OCI-LY7 (cell line): ENCODE data around the gene SIM1. TPM values are rescaled to one million over a fixed set of nuclear protein-coding genes. Genes with fewer than 3 reads are reported as not detected.

Source experiments
- BruUV-seq: library from RNA; stranded (reverse); fragments of 400-500 nt; replicated peaks from 2 replicates; lab custom pipeline; 2021; lab: Mats Ljungman, UMichigan
- CTCF ChIA-PET: fragments of 300-600 bp; sonication (Branson Sonifier 250); formaldehyde crosslinking; loops from one replicate; lab custom pipeline; 2022; ENCODE audit warnings: antibody characterized with exemption; ENCODE audit not compliant: unreplicated experiment; lab: Charles Lee
- POLR2A ChIA-PET: fragments of 300-600 bp; sonication (Branson Sonifier 250); formaldehyde crosslinking; loops from one replicate; lab custom pipeline; 2022; ENCODE audit warnings: antibody characterized with exemption; lab: Charles Lee
- DNase-seq: peaks from one replicate; pipeline ENCODE4 v3.0.0-alpha.2; 2015; ENCODE audit warnings: low spot score
- H2AFZ ChIP-seq: fragments of 200-600 bp; sonication (generic), shearing (Covaris generic); 2 replicates; pipeline ENCODE4 v1.6.1; 2014; ENCODE audit warnings: mild to moderate bottlenecking, antibody characterized with exemption, low read length, moderate library complexity
- H3K27ac ChIP-seq: fragments of 200-600 bp; sonication (generic); 2 replicates; pipeline ENCODE4 v1.5.1; 2014; ENCODE audit warnings: mixed run types, low read depth, mild to moderate bottlenecking, moderate library complexity, low read length, inconsistent platforms; ENCODE audit not compliant: poor library complexity, severe bottlenecking
- H3K36me3 ChIP-seq: fragments of 200-600 bp; sonication (generic); 2 replicates; pipeline ENCODE4 v1.6.1; 2014; ENCODE audit warnings: mild to moderate bottlenecking, antibody characterized with exemption, low read length, moderate library complexity, mixed read lengths; ENCODE audit not compliant: insufficient read depth
- H3K4me1 ChIP-seq: fragments of 200-600 bp; sonication (generic); 2 replicates; pipeline ENCODE4 v1.5.1; 2014; ENCODE audit warnings: mild to moderate bottlenecking, low read length; ENCODE audit not compliant: insufficient read depth, poor library complexity, severe bottlenecking
- H3K4me2 ChIP-seq: fragments of 200-600 bp; sonication (generic); 2 replicates; pipeline ENCODE4 v1.6.1; 2014; ENCODE audit warnings: mild to moderate bottlenecking, low read length
- H3K4me3 ChIP-seq: fragments of 200-600 bp; sonication (generic); 2 replicates; pipeline ENCODE4 v1.5.1; 2014; ENCODE audit warnings: mild to moderate bottlenecking, low read depth, low read length; ENCODE audit not compliant: poor library complexity, severe bottlenecking
- H3K79me2 ChIP-seq: fragments of 200-600 bp; sonication (generic); 2 replicates; pipeline ENCODE4 v1.6.1; 2016; ENCODE audit warnings: low read depth, mild to moderate bottlenecking, low read length, moderate library complexity, mixed read lengths; ENCODE audit not compliant: insufficient read depth
- H3K9me2 ChIP-seq: fragments of 200-600 bp; sonication (generic); 2 replicates; pipeline ENCODE4 v1.6.1; 2016; ENCODE audit warnings: mild to moderate bottlenecking, low read length, mixed read lengths; ENCODE audit not compliant: insufficient read depth
- H3K9me3 ChIP-seq: fragments of 200-600 bp; sonication (generic); 2 replicates; pipeline ENCODE4 v1.6.1; 2014; ENCODE audit warnings: mild to moderate bottlenecking, mixed run types, low read length, mixed read lengths
- H4K20me1 ChIP-seq: fragments of 200-600 bp; sonication (generic); 2 replicates; pipeline ENCODE4 v1.6.1; 2014; ENCODE audit warnings: mild to moderate bottlenecking, antibody characterized with exemption, low read length, moderate library complexity, mixed read lengths; ENCODE audit not compliant: insufficient read depth
- EZH2phosphoT487 ChIP-seq: fragments of 200-600 bp; sonication (generic); IDR thresholded peaks from 2 replicates; pipeline ENCODE4 v1.6.1; 2018; ENCODE audit warnings: low read depth, borderline replicate concordance, mild to moderate bottlenecking, mixed run types, antibody characterized with exemption, low read length, moderate library complexity, mixed read lengths
- intact Hi-C: fragments of 100-400 bp; cut with micrococcal nuclease; formaldehyde crosslinking; loops from one replicate; pipeline ENCODE4 v1.10.0; 2022; ENCODE audit not compliant: unreplicated experiment
- total RNA-seq, 2 experiments: library from RNA; depleted of rRNA in 1 of 2; stranded (reverse); fragments of >200 nt in 1 of 2; shearing (Covaris generic) in 1 of 2; gene quantifications; 2 replicates each; pipeline ENCODE4 v1.2.3, GENCODE V29; 2014 to 2022
- TF ChIP-seq, protein P1 (sequence below): fragments of 200-600 bp; sonication (generic); conservative IDR thresholded peaks from 2 replicates; pipeline ENCODE4 v1.5.1; 2014; ENCODE audit warnings: mild to moderate bottlenecking, antibody characterized with exemption, low read length, moderate library complexity, mixed read lengths

The SIM1 gene
- total RNA-seq, 2 experiments from 2014 or later, result not detected

DNA sequence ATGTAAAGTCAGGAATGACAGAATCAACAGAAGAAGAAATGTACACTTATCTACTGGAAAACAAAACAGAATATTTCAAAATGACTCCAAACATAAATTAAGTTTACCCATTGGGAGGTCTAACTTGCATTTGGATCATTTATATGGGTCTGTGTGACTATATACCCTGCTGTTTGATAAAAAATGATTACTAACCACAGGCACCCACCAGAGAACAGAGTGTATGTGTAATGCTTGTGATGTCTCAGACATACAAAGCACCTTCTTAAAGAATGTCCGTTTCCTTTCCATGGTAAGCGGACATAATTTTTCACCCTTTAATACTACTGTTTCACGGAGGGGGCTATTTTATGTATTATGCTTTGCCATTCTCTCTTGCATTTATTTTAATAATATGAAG, 19.2 kb downstream of the SIM1 start:
- no TSS peak for BruUV-seq
- POLR2A ChIA-PET, result interaction anchor here (0.6 kb wide), 1 partner anchor 65 kb away, joined by 3 read pairs; no protein-coding TSS in a partner anchor
- Histone ChIP-seq H3K4me3 (no peak overlapping the region), H3K4me1 (no peaks in the 10 kb centered on the region), H3K36me3 (no peaks in the 10 kb centered on the region), H3K9me3 (no peaks in the 10 kb centered on the region), H2AFZ (no peak overlapping the region), H3K79me2 (no peaks in the 10 kb centered on the region), H4K20me1 (no peaks in the 10 kb centered on the region), H3K27ac (no peak overlapping the region), H3K9me2 (no peaks in the 10 kb centered on the region), H3K4me2 (no peak overlapping the region)
- DNase-seq, result no peak
- intact Hi-C loops, result no loop called here
- TF ChIP-seq EZH2phosphoT487, result no peak
- TF ChIP-seq, protein P1, sequence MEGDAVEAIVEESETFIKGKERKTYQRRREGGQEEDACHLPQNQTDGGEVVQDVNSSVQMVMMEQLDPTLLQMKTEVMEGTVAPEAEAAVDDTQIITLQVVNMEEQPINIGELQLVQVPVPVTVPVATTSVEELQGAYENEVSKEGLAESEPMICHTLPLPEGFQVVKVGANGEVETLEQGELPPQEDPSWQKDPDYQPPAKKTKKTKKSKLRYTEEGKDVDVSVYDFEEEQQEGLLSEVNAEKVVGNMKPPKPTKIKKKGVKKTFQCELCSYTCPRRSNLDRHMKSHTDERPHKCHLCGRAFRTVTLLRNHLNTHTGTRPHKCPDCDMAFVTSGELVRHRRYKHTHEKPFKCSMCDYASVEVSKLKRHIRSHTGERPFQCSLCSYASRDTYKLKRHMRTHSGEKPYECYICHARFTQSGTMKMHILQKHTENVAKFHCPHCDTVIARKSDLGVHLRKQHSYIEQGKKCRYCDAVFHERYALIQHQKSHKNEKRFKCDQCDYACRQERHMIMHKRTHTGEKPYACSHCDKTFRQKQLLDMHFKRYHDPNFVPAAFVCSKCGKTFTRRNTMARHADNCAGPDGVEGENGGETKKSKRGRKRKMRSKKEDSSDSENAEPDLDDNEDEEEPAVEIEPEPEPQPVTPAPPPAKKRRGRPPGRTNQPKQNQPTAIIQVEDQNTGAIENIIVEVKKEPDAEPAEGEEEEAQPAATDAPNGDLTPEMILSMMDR, result no peak
- CTCF ChIA-PET, result no interaction called here

DNA sequence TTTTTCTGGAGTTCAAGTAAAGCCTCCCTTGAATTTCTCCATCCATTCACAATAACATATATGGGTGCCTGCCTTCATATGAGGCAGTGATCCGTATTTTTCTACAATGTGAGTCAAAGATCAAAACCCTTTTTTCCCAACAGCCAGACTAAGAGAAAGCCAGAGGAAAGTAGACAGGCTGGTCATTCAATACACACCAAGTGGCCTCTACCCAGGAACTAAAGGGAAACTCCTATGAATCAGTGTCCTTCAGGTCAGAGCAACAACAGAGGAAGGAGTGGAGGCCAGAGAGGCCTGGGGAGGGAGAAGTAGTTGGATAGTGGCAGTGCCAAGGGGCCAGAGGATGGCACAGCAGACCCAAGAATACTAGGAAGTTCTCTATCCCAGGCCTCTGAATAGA, 23.8 kb downstream of the SIM1 start:
- no TSS peak for BruUV-seq
- Histone ChIP-seq H3K9me2 (no peaks in the 10 kb centered on the region), H2AFZ (no peak overlapping the region)

DNA sequence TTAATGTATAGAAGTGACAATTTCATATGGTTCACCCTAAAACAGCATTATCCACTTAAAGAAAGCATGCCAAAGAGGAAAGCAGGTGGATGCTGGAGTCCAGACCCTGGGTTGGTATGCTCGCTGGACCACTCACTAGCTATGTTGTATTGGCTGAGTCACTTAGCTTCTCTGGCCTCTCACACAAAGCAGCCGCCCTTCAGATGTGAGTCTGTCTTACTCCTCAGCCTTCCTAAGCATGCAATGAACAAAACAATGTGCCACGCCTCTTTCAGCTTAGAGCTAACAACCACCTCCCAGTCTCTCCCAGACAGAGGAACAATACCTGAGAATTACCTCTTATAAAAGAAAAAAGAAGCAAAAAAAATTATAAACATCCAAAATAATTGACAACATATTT, 29.4 kb downstream of the SIM1 start:
- CTCF ChIA-PET, result no interaction called here
- Histone ChIP-seq H3K36me3 (no peaks in the 10 kb centered on the region), H3K79me2 (no peaks in the 10 kb centered on the region), H3K4me3 (no peak overlapping the region), H2AFZ (no peak overlapping the region), H3K27ac (no peak overlapping the region), H3K4me1 (no peaks in the 10 kb centered on the region), H3K4me2 (no peak overlapping the region), H3K9me2 (no peaks in the 10 kb centered on the region), H4K20me1 (no peaks in the 10 kb centered on the region), H3K9me3 (no peaks in the 10 kb centered on the region)
- intact Hi-C loops, result no loop called here
- TF ChIP-seq EZH2phosphoT487, result no peak
- TF ChIP-seq, protein P1, result no peak
- DNase-seq, result no peak
- BruUV-seq, result no TSS peak
- POLR2A ChIA-PET, result interaction anchor here (0.8 to 1.6 kb wide), 2 partner anchors 10 to 456 kb away, joined by 3 to 4 read pairs; no protein-coding TSS in a partner anchor

More for the DNA sequence above, 23.8 kb downstream of the SIM1 start:
- ChIA-PET CTCF (no interaction called here), POLR2A (no interaction called here)
- Histone ChIP-seq H3K27ac (no peak overlapping the region), H3K9me3 (no peaks in the 10 kb centered on the region), H3K79me2 (no peaks in the 10 kb centered on the region), H4K20me1 (no peaks in the 10 kb centered on the region), H3K4me1 (no peaks in the 10 kb centered on the region), H3K36me3 (no peaks in the 10 kb centered on the region), H3K4me3 (no peak overlapping the region), H3K4me2 (no peak overlapping the region)
- TF ChIP-seq, protein P1, result no peak
- no peak for TF ChIP-seq EZH2phosphoT487
- intact Hi-C loops, result no loop called here
- DNase-seq, result no peak
